Mucosa of descending colon (tissue), 3 donors: ENCODE measurements around the gene GCNT4. TPM values are rescaled to one million over a fixed set of nuclear protein-coding genes. Genes with fewer than 3 reads are reported as not detected.

Experiments
- ATAC-seq: fragments of 200-7000 bp; cut with Tn5 transposase; one replicate; pipeline ENCODE4 v1.9.1; 2020; ENCODE audit warnings: mild to moderate bottlenecking, moderate library complexity
- DNase-seq, 3 donors: peaks; one replicate each; pipeline ENCODE4 v3.0.0-alpha.2; 2020
- H3K36me3 ChIP-seq: fragments of 200-600 bp; one replicate; pipeline ENCODE4 v1.8.0; 2021; ENCODE audit warnings: low read depth, mild to moderate bottlenecking
- H3K4me1 ChIP-seq: fragments of 200-600 bp; one replicate; pipeline ENCODE4 v1.8.0; 2021; ENCODE audit warnings: low read depth, mild to moderate bottlenecking
- H3K4me3 ChIP-seq: fragments of 200-600 bp; one replicate; pipeline ENCODE4 v1.8.0; 2021; ENCODE audit warnings: mild to moderate bottlenecking
- H3K9me3 ChIP-seq: fragments of 200-600 bp; one replicate; pipeline ENCODE4 v1.8.0; 2021; ENCODE audit warnings: mild to moderate bottlenecking
- CTCF ChIP-seq: fragments of 200-600 bp; IDR thresholded peaks from one replicate; pipeline ENCODE4 v1.8.0; 2022; ENCODE audit warnings: antibody characterized with exemption, mild to moderate bottlenecking
- intact Hi-C, 2 donors: fragments of 100-400 bp; cut with DNase I in 1 of 2; cut with micrococcal nuclease in 1 of 2; formaldehyde crosslinking; loops; one replicate each; pipeline versions ENCODE4 v1.11.0 to v1.11.1; 2022; cut with DNase I, micrococcal nuclease
- total RNA-seq, 3 donors: library from RNA; stranded (reverse); fragmentation: NEBNext Ultra II Directional in 2 of 3; extraction: Animal tissue kit (Norgen Biotek cat#: 25700) in 2 of 3; gene quantifications; one replicate each; pipeline versions ENCODE4 v1.2.1 to v1.2.4, GENCODE V29; 2021 to 2023
- donor health status: DM: no; HTN: no; CAD: no; lungs with moderate emphysema.
- donor health status: DM: no; HTN: no; CAD: no.
- donor health status: DM: no; HTN: yes; CAD: no.

GCNT4 gene
- total RNA-seq, 3 donors from 2014 or later, result 0.92 to 6.1 (median 2.4) TPM

DNA sequence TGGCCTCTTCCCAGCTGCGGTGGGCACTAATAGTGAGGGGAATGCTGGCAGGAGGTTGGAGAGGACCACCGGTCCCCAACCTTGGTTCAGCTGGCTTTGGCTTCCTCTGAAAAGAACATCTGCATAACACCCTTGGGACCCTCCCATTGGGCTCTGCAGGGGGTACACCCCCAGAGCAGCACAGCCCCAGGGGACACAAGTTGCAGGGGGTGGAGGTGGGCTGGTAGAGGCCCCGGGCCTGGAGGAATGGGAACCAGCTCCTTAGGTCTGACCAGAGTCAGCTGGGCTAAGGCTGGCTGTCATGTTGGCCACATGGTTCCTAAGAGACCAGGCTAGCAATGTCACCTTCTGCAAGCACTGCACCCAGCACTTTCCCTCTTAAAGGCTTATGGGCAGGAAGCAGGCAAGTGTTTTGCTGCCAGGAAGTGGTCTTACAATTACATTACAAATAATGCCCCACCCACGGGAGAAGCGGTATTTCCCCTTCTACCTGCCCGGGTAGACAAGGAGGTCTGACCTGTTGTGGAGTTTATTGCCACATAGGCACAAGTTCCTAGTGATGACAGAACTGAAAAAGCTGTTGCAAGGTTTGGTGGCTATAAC, 18.1 kb downstream of the GCNT4 start:
- intact Hi-C loops, result no loop called here
- Histone ChIP-seq H3K4me1 (peaks cover 2% of the 10 kb centered on the region), H3K36me3 (no peaks in the 10 kb centered on the region), H3K4me3 (no peak overlapping the region), H3K9me3 (no peaks in the 10 kb centered on the region)
- ATAC-seq, result peak; percentile 85
- DNase-seq, result peak in 1 of 3 donors; percentile 47
- TF ChIP-seq CTCF, result no peak

- H3K4me1 ChIP-seq, result peaks cover 2% of the 10 kb centered on the region
- H3K4me3 ChIP-seq, result no peak overlapping the region
- no peaks in the 10 kb centered on the region for H3K9me3 ChIP-seq
- ATAC-seq (no peak), DNase-seq (no peak)
- H3K36me3 ChIP-seq, result no peaks in the 10 kb centered on the region
- no peak for TF ChIP-seq CTCF
- intact Hi-C loops, result no loop called here
Measured at GRCh38 chr5:75031366-75031765, 21.0 kb downstream of the GCNT4 start.

- no peak for DNase-seq
- no peak for TF ChIP-seq CTCF
- Histone ChIP-seq H3K9me3 (no peaks in the 10 kb centered on the region), H3K4me3 (no peak overlapping the region), H3K36me3 (no peaks in the 10 kb centered on the region), H3K4me1 (peaks cover 2% of the 10 kb centered on the region)
- no peak for ATAC-seq
- intact Hi-C loops, result no loop called here
Measured at GRCh38 chr5:75028090-75028489, 24.3 kb downstream of the GCNT4 start.

DNA sequence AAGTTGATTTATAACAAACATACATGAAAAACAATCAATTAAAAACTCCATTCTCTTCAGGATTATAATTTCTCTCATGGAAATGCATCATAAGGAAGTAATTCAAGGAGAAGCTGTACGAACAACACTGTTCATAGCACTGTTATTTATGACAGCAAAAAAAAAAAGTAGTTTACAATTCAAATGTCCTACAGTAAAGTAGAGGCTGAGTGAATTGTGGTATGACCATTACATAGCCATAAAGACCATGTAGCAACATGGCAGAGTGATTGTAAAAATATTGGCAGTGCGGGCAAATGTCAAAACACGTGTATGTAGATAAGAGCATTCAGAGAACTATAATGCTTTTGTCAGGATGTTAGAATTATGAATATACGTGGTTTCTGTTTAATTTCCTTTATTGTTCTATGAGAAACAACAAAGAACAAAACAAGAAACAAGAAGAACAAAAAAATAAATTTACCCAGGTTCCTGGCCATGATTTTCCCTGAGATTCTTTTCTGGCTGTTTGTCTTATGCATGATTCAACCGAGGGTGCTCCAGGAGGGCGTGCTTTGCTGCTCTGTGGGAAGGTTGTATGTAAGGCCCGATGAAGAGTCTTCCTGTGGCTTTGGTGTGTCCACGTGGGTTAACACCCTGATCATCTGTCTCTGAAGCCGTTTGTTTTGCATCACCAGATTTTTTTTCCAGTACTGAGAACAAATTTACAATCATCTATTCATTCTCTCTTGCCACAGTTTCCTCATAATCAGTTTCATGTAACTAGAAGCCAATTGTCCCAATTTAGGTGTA, 28.8 kb downstream of the GCNT4 start:
- no peaks in the 10 kb centered on the region for H3K36me3 ChIP-seq
- intact Hi-C loops, result no loop called here
- no peaks in the 10 kb centered on the region for H3K9me3 ChIP-seq
- ATAC-seq (peak; percentile 88), DNase-seq (peak in 1 of 3 donors; percentile 28)
- H3K4me3 ChIP-seq, result no peak overlapping the region
- TF ChIP-seq CTCF, result no peak
- peaks cover 10% of the 10 kb centered on the region for H3K4me1 ChIP-seq

GRCh38 chr5:75021800-75022199, 30.6 kb downstream of the GCNT4 start:
- no peak for TF ChIP-seq CTCF
- no peak for ATAC-seq
- Histone ChIP-seq H3K36me3 (no peaks in the 10 kb centered on the region), H3K4me1 (peaks cover 10% of the 10 kb centered on the region), H3K4me3 (no peak overlapping the region), H3K9me3 (no peaks in the 10 kb centered on the region)
- intact Hi-C loops, result no loop called here
- DNase-seq, result no peak
